Lower leg skin (tissue), 3 donors: ENCODE measurements around the gene ANKRD22.

Source experiments
- CTCF ChIP-seq, 3 donors: fragments of 450-650 bp; IDR thresholded peaks; one replicate each; pipeline ENCODE4 v1.5.1; 2016; ENCODE audit warnings: antibody characterized with exemption in 3 of 3, mild to moderate bottlenecking in 3 of 3, moderate library complexity in 2 of 3
- POLR2A ChIP-seq, 2 donors: fragments of 450-650 bp; IDR thresholded peaks; one replicate each; pipeline ENCODE4 v1.6.1; 2016 to 2017; ENCODE audit warnings: antibody characterized with exemption in 2 of 2, mild to moderate bottlenecking in 1 of 2, moderate library complexity in 1 of 2

GRCh38 chr10:88786032-88786770 is 65.4 kb downstream of the ANKRD22 start:
- TF ChIP-seq CTCF (IDR thresholded peaks at IDR 0.05) = no peak
- no peak for TF ChIP-seq POLR2A (IDR thresholded peaks at IDR 0.05)
